HEK293 (cell line): Measurements from ENCODE around the gene SYNDIG1.

Experiments
- CTCF ChIA-PET: fragments of 350-600 bp; formaldehyde crosslinking; extraction: SDS; loops from one replicate; lab custom pipeline; 2021; ENCODE audit warnings: antibody characterized with exemption; lab: Yijun Ruan, JAX
- POLR2A ChIA-PET: fragments of 300-600 bp; formaldehyde crosslinking; extraction: SDS; loops from one replicate; lab custom pipeline; 2020; ENCODE audit warnings: antibody characterized with exemption, inconsistent platforms; lab: Yijun Ruan, JAX
- H3K27ac ChIP-seq: fragments of 200-500 bp; sonication (Bioruptor generic); 2 replicates; pipeline ENCODE4 v1.5.1; 2014; ENCODE audit warnings: low read depth, low read length, control low read depth, inconsistent platforms; ENCODE audit errors: extremely low read depth
- H3K36me3 ChIP-seq, 2 experiments: fragments of 200-500 bp in 1 of 2; sonication (Bioruptor generic) in 1 of 2; 1 replicate in 1 of 2; 2 replicates in 1 of 2; pipeline ENCODE4 v1.5.1; 2014 to 2017; ENCODE audit warnings: inconsistent platforms in 2 of 2, low read length in 2 of 2; ENCODE audit not compliant: control insufficient read depth in 2 of 2, insufficient read depth in 1 of 2
- H3K4me1 ChIP-seq: fragments of 200-500 bp; sonication (Bioruptor generic); 2 replicates; pipeline ENCODE4 v1.5.1; 2014; ENCODE audit warnings: mild to moderate bottlenecking, low read length, inconsistent platforms; ENCODE audit not compliant: control insufficient read depth, insufficient read depth
- H3K4me3 ChIP-seq: 2 replicates; pipeline ENCODE4 v1.5.1; 2011; ENCODE audit warnings: low read depth, mild to moderate bottlenecking, control low read depth, low read length, moderate library complexity
- H3K9me3 ChIP-seq: fragments of 200-500 bp; sonication (Bioruptor generic); 2 replicates; pipeline ENCODE4 v1.5.1; 2014; ENCODE audit warnings: low read depth, low read length, inconsistent platforms; ENCODE audit not compliant: control insufficient read depth, insufficient read depth
- GLI4 ChIP-seq: fragments of 450-650 bp; formaldehyde crosslinking; IDR thresholded peaks from 2 replicates; pipeline ENCODE4 v1.5.1; 2016; ENCODE audit warnings: missing biosample characterization, missing genetic modification characterization
- GLIS2 ChIP-seq: fragments of 450-650 bp; formaldehyde crosslinking; IDR thresholded peaks from 2 replicates; pipeline ENCODE4 v1.5.1; 2016; ENCODE audit warnings: missing biosample characterization, missing genetic modification characterization
- KLF10 ChIP-seq: fragments of 450-650 bp; IDR thresholded peaks from 2 replicates; pipeline ENCODE4 v1.5.1; 2018; ENCODE audit warnings: missing biosample characterization, mild to moderate bottlenecking, missing genetic modification characterization
- ZBTB1 ChIP-seq: fragments of 450-650 bp; formaldehyde crosslinking; IDR thresholded peaks from 2 replicates; pipeline ENCODE4 v1.5.1; 2016; ENCODE audit warnings: missing biosample characterization, missing genetic modification characterization
- ZBTB49 ChIP-seq: fragments of 450-650 bp; formaldehyde crosslinking; IDR thresholded peaks from 2 replicates; pipeline ENCODE4 v1.5.1; 2016; ENCODE audit warnings: missing biosample characterization, missing genetic modification characterization, low read depth
- ZNF169 ChIP-seq: fragments of 450-650 bp; formaldehyde crosslinking; IDR thresholded peaks from 2 replicates; pipeline ENCODE4 v1.5.1; 2016; ENCODE audit warnings: missing biosample characterization, missing genetic modification characterization
- ZNF175 ChIP-seq: fragments of 450-650 bp; formaldehyde crosslinking; IDR thresholded peaks from 2 replicates; pipeline ENCODE4 v1.5.1; 2016; ENCODE audit warnings: missing biosample characterization, missing genetic modification characterization
- ZNF19 ChIP-seq: fragments of 450-650 bp; formaldehyde crosslinking; IDR thresholded peaks from 2 replicates; pipeline ENCODE4; 2016; ENCODE audit warnings: missing biosample characterization, missing genetic modification characterization, low read depth
- ZNF211 ChIP-seq: fragments of 450-650 bp; formaldehyde crosslinking; IDR thresholded peaks from 2 replicates; pipeline ENCODE4 v1.5.1; 2016; ENCODE audit warnings: low read depth, missing biosample characterization, missing genetic modification characterization
- ZNF23 ChIP-seq: fragments of 450-650 bp; formaldehyde crosslinking; IDR thresholded peaks from 2 replicates; pipeline ENCODE4 v1.5.1; 2016; ENCODE audit warnings: missing biosample characterization, missing genetic modification characterization, borderline replicate concordance
- ZNF274 ChIP-seq, 2 experiments: fragments of 200-500 bp in 1 of 2; fragments of 450-650 bp in 1 of 2; sonication (Bioruptor generic) in 1 of 2; formaldehyde crosslinking in 1 of 2; IDR thresholded peaks; 2 replicates each; pipeline versions ENCODE4 v1.5.1 to v1.6.1; 2014 to 2016; ENCODE audit warnings: borderline replicate concordance in 1 of 2, inconsistent platforms in 1 of 2, low read length in 1 of 2, missing biosample characterization in 1 of 2, missing genetic modification characterization in 1 of 2
- ZNF302 ChIP-seq: fragments of 450-650 bp; formaldehyde crosslinking; IDR thresholded peaks from 2 replicates; pipeline ENCODE4 v1.5.1; 2016; ENCODE audit warnings: missing biosample characterization, missing genetic modification characterization, low read depth
- ZNF366 ChIP-seq: fragments of 450-650 bp; formaldehyde crosslinking; conservative IDR thresholded peaks from 2 replicates; pipeline ENCODE4 v1.5.1; 2016; ENCODE audit warnings: missing biosample characterization, missing genetic modification characterization
- ZNF404 ChIP-seq: fragments of 450-650 bp; formaldehyde crosslinking; IDR thresholded peaks from 2 replicates; pipeline ENCODE4 v1.5.1; 2017; ENCODE audit warnings: missing biosample characterization, missing genetic modification characterization
- ZNF514 ChIP-seq: fragments of 450-650 bp; formaldehyde crosslinking; IDR thresholded peaks from 2 replicates; pipeline ENCODE4 v1.5.1; 2016; ENCODE audit warnings: missing biosample characterization, missing genetic modification characterization
- ZNF529 ChIP-seq: fragments of 450-650 bp; formaldehyde crosslinking; IDR thresholded peaks from 2 replicates; pipeline ENCODE4 v1.5.1; 2017; ENCODE audit warnings: missing genetic modification characterization, missing biosample characterization; ENCODE audit not compliant: insufficient replicate concordance
- ZNF623 ChIP-seq: fragments of 450-650 bp; formaldehyde crosslinking; IDR thresholded peaks from 2 replicates; pipeline ENCODE4 v1.5.1; 2016; ENCODE audit warnings: missing biosample characterization, missing genetic modification characterization
- ZNF660 ChIP-seq: fragments of 450-650 bp; IDR thresholded peaks from 2 replicates; pipeline ENCODE4 v1.5.1; 2018; ENCODE audit warnings: missing biosample characterization, mild to moderate bottlenecking, missing genetic modification characterization
- ZNF707 ChIP-seq: fragments of 450-650 bp; formaldehyde crosslinking; IDR thresholded peaks from 2 replicates; pipeline ENCODE4 v1.5.1; 2016; ENCODE audit warnings: missing biosample characterization, missing genetic modification characterization
- ZSCAN18 ChIP-seq: fragments of 450-650 bp; formaldehyde crosslinking; IDR thresholded peaks from 2 replicates; pipeline ENCODE4 v1.5.1; 2016; ENCODE audit warnings: missing biosample characterization, missing genetic modification characterization
- TF ChIP-seq, protein P1 (sequence below): fragments of 450-650 bp; formaldehyde crosslinking; IDR thresholded peaks from 2 replicates; pipeline ENCODE4 v1.5.1; 2016; ENCODE audit warnings: missing biosample characterization, missing genetic modification characterization
- TF ChIP-seq, protein P2 (sequence below): fragments of 450-650 bp; formaldehyde crosslinking; IDR thresholded peaks from 2 replicates; pipeline ENCODE4 v1.5.1; 2017; ENCODE audit warnings: missing biosample characterization, missing genetic modification characterization

SYNDIG1 gene

DNA sequence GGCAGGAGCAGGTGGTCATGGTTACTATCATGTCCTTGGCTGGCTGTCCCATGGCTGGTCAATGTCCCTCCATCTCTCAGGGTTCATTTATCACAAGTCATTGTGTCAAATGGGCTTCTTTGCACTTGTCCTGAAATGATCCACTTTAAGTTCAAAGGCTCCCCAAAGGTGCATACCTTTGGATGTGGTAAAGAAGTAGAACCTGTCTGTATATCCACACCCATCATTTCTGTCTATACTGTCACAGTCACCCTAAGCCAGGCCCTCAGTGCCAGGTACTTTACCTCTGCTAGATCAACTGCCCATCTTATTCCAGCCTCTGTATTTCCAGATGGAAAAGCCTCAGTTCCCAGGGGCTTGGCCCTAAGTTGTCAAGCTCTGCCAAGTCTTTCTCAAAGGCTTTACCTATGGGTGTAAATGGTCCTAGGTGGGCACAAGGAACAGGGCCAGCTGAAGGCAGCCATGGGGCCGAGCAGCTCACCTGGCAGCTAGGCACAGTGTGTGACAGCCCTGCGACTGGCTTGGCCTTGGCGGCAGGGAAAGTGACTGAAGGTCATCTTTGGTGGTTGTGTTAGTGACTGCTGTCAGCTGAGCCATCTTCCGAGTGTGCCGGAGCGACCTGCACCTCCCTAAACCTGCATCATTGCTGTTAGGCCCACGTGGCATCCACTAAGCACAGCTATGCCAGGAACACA, 198.4 kb downstream of the SYNDIG1 start:
- ChIA-PET CTCF (no interaction called here), POLR2A (interaction anchor here (0.6 to 0.7 kb wide), 2 partner anchors 58 to 103 kb away, joined by 4 read pairs; no protein-coding TSS in a partner anchor)
- TF ChIP-seq ZNF169 (tag by site-specific recombination): no peak
- TF ChIP-seq, protein P1, sequence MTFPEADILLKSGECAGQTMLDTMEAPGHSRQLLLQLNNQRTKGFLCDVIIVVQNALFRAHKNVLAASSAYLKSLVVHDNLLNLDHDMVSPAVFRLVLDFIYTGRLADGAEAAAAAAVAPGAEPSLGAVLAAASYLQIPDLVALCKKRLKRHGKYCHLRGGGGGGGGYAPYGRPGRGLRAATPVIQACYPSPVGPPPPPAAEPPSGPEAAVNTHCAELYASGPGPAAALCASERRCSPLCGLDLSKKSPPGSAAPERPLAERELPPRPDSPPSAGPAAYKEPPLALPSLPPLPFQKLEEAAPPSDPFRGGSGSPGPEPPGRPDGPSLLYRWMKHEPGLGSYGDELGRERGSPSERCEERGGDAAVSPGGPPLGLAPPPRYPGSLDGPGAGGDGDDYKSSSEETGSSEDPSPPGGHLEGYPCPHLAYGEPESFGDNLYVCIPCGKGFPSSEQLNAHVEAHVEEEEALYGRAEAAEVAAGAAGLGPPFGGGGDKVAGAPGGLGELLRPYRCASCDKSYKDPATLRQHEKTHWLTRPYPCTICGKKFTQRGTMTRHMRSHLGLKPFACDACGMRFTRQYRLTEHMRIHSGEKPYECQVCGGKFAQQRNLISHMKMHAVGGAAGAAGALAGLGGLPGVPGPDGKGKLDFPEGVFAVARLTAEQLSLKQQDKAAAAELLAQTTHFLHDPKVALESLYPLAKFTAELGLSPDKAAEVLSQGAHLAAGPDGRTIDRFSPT: no peak
- no peak for TF ChIP-seq ZNF366 (tag by site-specific recombination)
- no peak for TF ChIP-seq ZSCAN18 (tag by site-specific recombination)
- no peak for TF ChIP-seq ZNF404 (tag by site-specific recombination)
- no peak for TF ChIP-seq GLIS2 (tag by site-specific recombination)
- TF ChIP-seq ZNF302: no peak
- TF ChIP-seq ZNF274 (IDR thresholded peaks at IDR 0.05; ENCODE audit: low read length): no peak
- no peak for TF ChIP-seq ZNF274 (tag by site-specific recombination; IDR thresholded peaks at IDR 0.05; ENCODE audit: borderline replicate concordance)
- TF ChIP-seq ZNF211: no peak
- no peaks in the 10 kb centered on the region for H3K4me1 ChIP-seq
- H3K4me3 ChIP-seq: no peak overlapping the region
- H3K27ac ChIP-seq: no peak overlapping the region
- no peaks in the 10 kb centered on the region for H3K9me3 ChIP-seq
- no peaks in the 10 kb centered on the region for H3K36me3 ChIP-seq

DNA sequence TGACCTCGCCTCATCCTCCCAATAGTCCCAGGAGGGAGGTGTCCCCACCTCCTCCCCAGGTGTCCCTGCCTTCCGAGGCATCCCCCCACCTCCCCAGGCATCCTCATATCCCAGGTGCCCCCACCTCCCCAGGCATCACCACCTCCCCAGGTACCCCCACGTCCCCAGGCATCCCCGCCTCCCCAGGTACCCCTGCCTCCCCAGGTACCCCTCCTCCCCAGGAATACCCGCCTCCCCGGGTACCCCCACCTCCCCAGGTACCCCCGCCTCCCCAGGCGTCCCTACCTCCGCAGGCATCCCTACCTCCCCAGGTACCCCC, 198.9 kb downstream of the SYNDIG1 start:
- no peak overlapping the region for H3K27ac ChIP-seq
- H3K9me3 ChIP-seq: no peaks in the 10 kb centered on the region
- H3K4me3 ChIP-seq: no peak overlapping the region
- POLR2A ChIA-PET: no interaction called here
- TF ChIP-seq KLF10 (no peak), ZNF23 (tag by site-specific recombination) (no peak), ZNF707 (tag by site-specific recombination) (no peak), ZNF623 (tag by site-specific recombination) (no peak), ZNF514 (tag by site-specific recombination) (no peak), ZBTB49 (no peak), ZNF175 (no peak), GLI4 (tag by site-specific recombination) (no peak), ZNF660 (no peak), ZNF529 (no peak), ZNF19 (tag by site-specific recombination) (no peak), ZBTB1 (tag by site-specific recombination) (no peak)
- TF ChIP-seq, protein P1: no peak
- TF ChIP-seq, protein P2, sequence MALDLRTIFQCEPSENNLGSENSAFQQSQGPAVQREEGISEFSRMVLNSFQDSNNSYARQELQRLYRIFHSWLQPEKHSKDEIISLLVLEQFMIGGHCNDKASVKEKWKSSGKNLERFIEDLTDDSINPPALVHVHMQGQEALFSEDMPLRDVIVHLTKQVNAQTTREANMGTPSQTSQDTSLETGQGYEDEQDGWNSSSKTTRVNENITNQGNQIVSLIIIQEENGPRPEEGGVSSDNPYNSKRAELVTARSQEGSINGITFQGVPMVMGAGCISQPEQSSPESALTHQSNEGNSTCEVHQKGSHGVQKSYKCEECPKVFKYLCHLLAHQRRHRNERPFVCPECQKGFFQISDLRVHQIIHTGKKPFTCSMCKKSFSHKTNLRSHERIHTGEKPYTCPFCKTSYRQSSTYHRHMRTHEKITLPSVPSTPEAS (tag by site-specific recombination): no peak
- CTCF ChIA-PET: no interaction called here
- no peaks in the 10 kb centered on the region for H3K36me3 ChIP-seq
- H3K4me1 ChIP-seq: no peaks in the 10 kb centered on the region
